Right lobe of liver (tissue), 4 donors: Measurements from ENCODE around the gene PPM1F.

Experiments used
- POLR2A ChIP-seq: fragments of 450-650 bp; IDR thresholded peaks from one replicate; pipeline ENCODE4 v1.6.1; 2017; ENCODE audit warnings: antibody characterized with exemption, mild to moderate bottlenecking
- TF ChIP-seq, protein P1 (sequence below), 4 donors: fragments of 200-600 bp in 3 of 4; fragments of 450-650 bp in 1 of 4; IDR thresholded peaks; one replicate each; pipeline versions ENCODE4 v1.5.1 to v1.8.0; 2016 to 2022; ENCODE audit warnings: antibody characterized with exemption in 4 of 4, mild to moderate bottlenecking in 2 of 4
- donor health status: DM: no; HTN: no; CAD: no.
- donor health status: DM: no; HTN: no; CAD: no.
- donor health status: DM: no; HTN: yes; CAD: no.

DNA sequence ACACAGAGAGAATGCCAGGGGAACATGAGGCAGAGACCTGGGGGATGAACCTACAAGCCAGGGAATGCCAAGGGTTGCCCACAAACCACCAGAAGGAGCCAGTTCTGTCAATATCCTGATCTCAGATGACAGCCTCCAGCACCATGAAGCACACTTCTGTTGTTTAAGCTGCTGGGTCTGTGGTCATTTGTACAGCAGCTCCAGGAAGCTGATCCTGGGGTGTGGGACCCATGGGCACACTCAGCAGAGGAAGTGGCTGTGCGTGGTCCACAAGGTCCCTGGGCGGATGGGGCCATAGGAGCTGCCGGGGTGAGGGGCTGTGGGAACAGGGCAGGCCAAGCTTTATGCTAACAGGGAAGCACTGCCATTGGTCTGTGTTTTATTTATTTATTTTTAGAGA is 12.1 kb downstream of the PPM1F start:
- TF ChIP-seq, protein P1, sequence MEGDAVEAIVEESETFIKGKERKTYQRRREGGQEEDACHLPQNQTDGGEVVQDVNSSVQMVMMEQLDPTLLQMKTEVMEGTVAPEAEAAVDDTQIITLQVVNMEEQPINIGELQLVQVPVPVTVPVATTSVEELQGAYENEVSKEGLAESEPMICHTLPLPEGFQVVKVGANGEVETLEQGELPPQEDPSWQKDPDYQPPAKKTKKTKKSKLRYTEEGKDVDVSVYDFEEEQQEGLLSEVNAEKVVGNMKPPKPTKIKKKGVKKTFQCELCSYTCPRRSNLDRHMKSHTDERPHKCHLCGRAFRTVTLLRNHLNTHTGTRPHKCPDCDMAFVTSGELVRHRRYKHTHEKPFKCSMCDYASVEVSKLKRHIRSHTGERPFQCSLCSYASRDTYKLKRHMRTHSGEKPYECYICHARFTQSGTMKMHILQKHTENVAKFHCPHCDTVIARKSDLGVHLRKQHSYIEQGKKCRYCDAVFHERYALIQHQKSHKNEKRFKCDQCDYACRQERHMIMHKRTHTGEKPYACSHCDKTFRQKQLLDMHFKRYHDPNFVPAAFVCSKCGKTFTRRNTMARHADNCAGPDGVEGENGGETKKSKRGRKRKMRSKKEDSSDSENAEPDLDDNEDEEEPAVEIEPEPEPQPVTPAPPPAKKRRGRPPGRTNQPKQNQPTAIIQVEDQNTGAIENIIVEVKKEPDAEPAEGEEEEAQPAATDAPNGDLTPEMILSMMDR (IDR thresholded peaks at IDR 0.05), result no peak
- TF ChIP-seq POLR2A, result no peak
